Naive B cell (primary cell): ENCODE data around the gene PLCB4. TPM values are rescaled to one million over a fixed set of nuclear protein-coding genes. Genes with fewer than 3 reads are reported as not detected.

Source experiments
- ATAC-seq, 2 donors: fragments of 150-1000 bp; cut with Tn5 transposase; 2 replicates each; pipeline ENCODE4 v1.10.0; 2021; ENCODE audit warnings: low read depth in 2 of 2, mild to moderate bottlenecking in 2 of 2, moderate library complexity in 2 of 2
- DNase-seq: peaks from one replicate; pipeline ENCODE4 v3.0.0; 2022
- H3K27ac Mint-ChIP-seq, 6 donors: one replicate each; pipeline ENCODE4 v1.8.0; 2020 to 2022; ENCODE audit warnings: mild to moderate bottlenecking in 6 of 6, mixed read lengths in 6 of 6, moderate library complexity in 5 of 6, inconsistent platforms in 2 of 6
- H3K27me3 Mint-ChIP-seq, 3 donors: one replicate each; pipeline ENCODE4 v1.8.0; 2021 to 2022; ENCODE audit warnings: mixed read lengths in 3 of 3, mild to moderate bottlenecking in 1 of 3
- H3K36me3 Mint-ChIP-seq, 2 donors: one replicate each; pipeline ENCODE4 v1.8.0; 2020 to 2022; ENCODE audit warnings: mixed read lengths in 2 of 2, inconsistent platforms in 1 of 2, mild to moderate bottlenecking in 1 of 2
- H3K4me1 Mint-ChIP-seq, 3 donors: one replicate each; pipeline ENCODE4 v1.8.0; 2020 to 2022; ENCODE audit warnings: mixed read lengths in 3 of 3, inconsistent platforms in 1 of 3, mild to moderate bottlenecking in 1 of 3, moderate library complexity in 1 of 3
- H3K4me3 Mint-ChIP-seq, 8 donors: one replicate each; pipeline ENCODE4 v1.8.0; 2020 to 2022; ENCODE audit warnings: mild to moderate bottlenecking in 8 of 8, mixed read lengths in 8 of 8, moderate library complexity in 8 of 8, inconsistent platforms in 2 of 8
- H3K9me3 Mint-ChIP-seq, 7 donors: one replicate each; pipeline ENCODE4 v1.8.0; 2020 to 2022; ENCODE audit warnings: mixed read lengths in 7 of 7, mild to moderate bottlenecking in 5 of 7, inconsistent platforms in 2 of 7, moderate library complexity in 1 of 7
- polyA plus RNA-seq, 6 donors: library from polyadenylated mRNA; unstranded; fragments of 300-500 nt; fragmentation: Illumina TruSeq; gene quantifications; one replicate each; pipeline ENCODE4 v1.2.3, GENCODE V29; 2021; ENCODE audit warnings: low read depth in 6 of 6

Gene PLCB4
- polyA plus RNA-seq, 6 donors from 2014 or later, result not detected

DNA sequence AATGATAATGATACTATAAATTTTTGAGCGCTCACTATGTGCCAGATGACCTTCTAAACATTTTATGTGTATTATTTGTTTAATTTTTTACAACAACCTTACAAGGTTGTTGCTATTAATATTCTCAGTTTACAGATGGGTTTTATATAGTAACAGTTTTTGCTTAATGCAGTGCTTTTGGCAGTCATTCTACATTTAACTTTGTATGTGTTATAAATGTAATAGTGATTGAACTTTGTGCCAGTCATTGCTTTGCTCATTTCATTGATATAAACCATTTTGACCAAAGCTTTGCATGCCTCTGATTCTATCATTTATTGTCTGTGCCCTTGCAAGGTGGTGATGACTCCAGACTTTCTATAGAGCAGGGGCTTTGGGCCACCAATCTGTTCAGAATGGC, 239.2 kb downstream of the PLCB4 start:
- DNase-seq, result no peak
- Mint-ChIP-seq H3K4me1 (no peaks in the 10 kb centered on the region), H3K27me3 (no peaks in the 10 kb centered on the region), H3K4me3 (no peak overlapping the region), H3K9me3 (peaks cover 0 to 2% (median 0%) of the 10 kb centered on the region in 7 donors), H3K36me3 (no peaks in the 10 kb centered on the region), H3K27ac (no peak overlapping the region)
- no peak for ATAC-seq

DNA sequence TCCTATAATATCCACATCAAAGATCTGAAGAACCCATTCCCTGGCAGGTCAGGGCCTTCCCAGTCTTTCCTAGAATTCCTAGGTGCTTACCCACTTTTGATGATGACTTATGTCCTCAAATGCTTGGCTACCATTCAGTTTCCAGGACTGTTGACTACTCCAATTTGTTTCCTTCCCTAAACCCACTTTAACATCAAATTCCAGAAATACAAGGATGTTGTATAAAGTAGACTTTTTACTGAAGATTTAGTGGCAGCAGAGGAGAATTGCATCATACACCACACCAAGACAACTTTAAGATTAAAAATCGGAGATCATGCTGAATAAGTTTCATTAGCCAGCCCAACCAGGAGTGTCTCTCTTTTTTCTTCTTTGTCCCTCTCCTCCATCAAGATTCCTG, 242.2 kb downstream of the PLCB4 start:
- H3K9me3 Mint-ChIP-seq, result no peaks in the 10 kb centered on the region
- H3K27ac Mint-ChIP-seq, result peak overlapping the region in 1 of 6 donors; percentile 29
- H3K4me3 Mint-ChIP-seq, result no peak overlapping the region
- H3K36me3 Mint-ChIP-seq, result no peaks in the 10 kb centered on the region
- DNase-seq (no peak), ATAC-seq (no peak)
- no peaks in the 10 kb centered on the region for H3K4me1 Mint-ChIP-seq
- no peaks in the 10 kb centered on the region for H3K27me3 Mint-ChIP-seq

DNA sequence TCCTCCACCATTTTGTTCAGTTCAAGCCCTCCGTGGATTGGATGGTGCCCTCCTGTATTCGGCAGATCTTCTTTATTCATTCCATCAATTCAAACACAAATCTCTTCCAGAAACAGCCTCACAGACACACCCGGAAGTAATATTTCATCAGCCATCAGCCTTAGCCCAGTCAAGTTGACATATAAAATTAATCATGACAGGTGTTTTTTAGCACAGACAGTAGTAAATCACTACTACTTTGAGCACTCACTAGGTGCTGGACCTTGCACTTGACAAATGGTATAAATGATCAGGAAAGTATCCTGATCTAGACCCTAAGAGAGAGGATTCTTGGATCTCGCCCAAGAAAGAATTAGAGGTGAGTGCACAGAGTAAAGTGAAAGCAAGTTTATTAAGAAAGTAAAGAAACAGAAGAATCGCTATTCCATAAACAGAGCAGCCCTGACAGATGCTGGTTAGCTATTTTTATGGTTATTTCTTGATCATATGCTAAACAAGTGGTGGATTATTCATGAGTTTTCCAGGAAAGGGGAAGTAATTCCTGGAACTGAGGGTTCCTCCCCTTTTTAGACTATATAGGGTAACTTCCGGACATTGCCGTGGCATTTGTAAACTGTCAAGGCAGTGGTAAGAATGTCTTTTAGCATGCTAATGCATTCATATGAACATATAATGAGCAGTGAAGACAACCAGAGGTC, 250.9 kb downstream of the PLCB4 start:
- Mint-ChIP-seq H3K27ac (peak overlapping the region in 1 of 6 donors; percentile 25), H3K36me3 (no peaks in the 10 kb centered on the region), H3K27me3 (no peaks in the 10 kb centered on the region), H3K4me3 (peak overlapping the region; percentile 16 to 58 (median 36)), H3K4me1 (peaks cover 8 to 14% (median 10%) of the 10 kb centered on the region in 3 donors), H3K9me3 (peaks cover 0 to 1% (median 0%) of the 10 kb centered on the region in 7 donors)
- no peak for ATAC-seq
- DNase-seq, result peak; percentile 1

DNA sequence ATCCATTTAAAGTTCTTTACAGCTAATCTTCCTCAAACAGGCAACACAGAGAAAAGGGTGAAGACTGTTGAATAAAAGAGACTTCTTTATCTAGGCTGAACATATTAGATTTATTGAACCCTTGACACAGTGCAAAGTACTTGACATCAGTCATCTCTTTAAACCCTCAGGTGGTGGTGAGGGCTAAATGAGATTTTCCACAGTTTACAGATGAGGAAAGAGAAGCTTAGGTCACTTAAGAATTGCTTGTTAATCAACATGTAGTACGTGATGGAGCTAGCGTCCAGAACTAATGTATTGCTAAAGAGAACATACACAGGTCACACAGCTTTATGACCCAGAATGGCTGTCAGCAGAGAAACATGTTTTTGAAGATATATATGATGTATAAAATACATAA, 252.1 kb downstream of the PLCB4 start:
- Mint-ChIP-seq H3K27ac (no peak overlapping the region), H3K9me3 (peaks cover 0 to 1% (median 0%) of the 10 kb centered on the region in 7 donors), H3K4me1 (peaks cover 8 to 14% (median 10%) of the 10 kb centered on the region in 3 donors), H3K36me3 (no peaks in the 10 kb centered on the region), H3K27me3 (no peaks in the 10 kb centered on the region), H3K4me3 (no peak overlapping the region)
- ATAC-seq, result no peak
- no peak for DNase-seq

DNA sequence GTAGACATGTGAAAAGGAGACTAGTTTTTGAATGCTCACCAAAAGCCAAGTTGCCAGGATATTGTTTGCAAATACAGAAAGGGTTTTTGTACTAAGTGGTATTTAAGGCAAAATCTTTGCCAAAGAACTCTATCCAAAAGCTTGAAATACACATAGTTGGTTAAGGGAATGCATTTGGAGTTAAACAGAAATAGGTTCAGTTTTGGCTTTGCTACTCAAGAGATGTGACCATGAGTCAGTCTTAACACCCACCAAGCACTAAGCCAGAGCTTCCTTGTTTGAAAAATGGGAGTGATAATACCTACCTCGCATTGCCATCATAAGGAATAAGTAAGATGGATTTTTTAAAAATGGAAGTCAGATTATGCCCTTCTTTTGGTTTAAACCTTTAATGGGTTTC, 253.8 kb downstream of the PLCB4 start:
- peaks cover 8 to 14% (median 10%) of the 10 kb centered on the region in 3 donors for H3K4me1 Mint-ChIP-seq
- no peak overlapping the region for H3K4me3 Mint-ChIP-seq
- no peak overlapping the region for H3K27ac Mint-ChIP-seq
- ATAC-seq (no peak), DNase-seq (no peak)
- H3K36me3 Mint-ChIP-seq, result no peaks in the 10 kb centered on the region
- no peaks in the 10 kb centered on the region for H3K27me3 Mint-ChIP-seq
- H3K9me3 Mint-ChIP-seq, result peaks cover 0 to 1% (median 0%) of the 10 kb centered on the region in 7 donors

DNA sequence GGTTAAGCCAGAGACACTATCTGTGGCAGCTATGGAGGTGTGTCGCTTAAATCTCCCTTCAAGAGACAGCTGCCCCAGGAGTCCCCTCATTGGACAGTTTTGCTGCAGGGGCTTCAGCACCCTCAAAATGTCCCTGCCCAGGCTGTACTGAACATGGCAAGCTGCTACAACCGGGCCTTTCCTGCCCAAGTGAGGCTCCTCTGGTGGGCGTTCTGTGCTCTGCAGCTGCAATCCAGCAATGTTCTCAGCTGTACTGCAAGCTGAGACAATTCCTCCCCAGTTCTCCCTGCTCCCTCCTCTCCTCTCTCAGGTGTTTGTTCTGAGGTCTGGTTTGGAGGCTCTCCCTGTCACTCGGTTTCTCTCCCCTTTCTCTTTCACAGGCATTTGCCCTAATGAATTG, 254.7 kb downstream of the PLCB4 start:
- Mint-ChIP-seq H3K4me1 (peaks cover 8 to 14% (median 10%) of the 10 kb centered on the region in 3 donors), H3K4me3 (peak overlapping the region in 1 of 8 donors; percentile 69), H3K27me3 (no peaks in the 10 kb centered on the region), H3K36me3 (no peaks in the 10 kb centered on the region), H3K9me3 (peaks cover 0 to 1% (median 0%) of the 10 kb centered on the region in 7 donors), H3K27ac (peak overlapping the region in 1 of 6 donors; percentile 77)
- ATAC-seq (no peak), DNase-seq (no peak)

DNA sequence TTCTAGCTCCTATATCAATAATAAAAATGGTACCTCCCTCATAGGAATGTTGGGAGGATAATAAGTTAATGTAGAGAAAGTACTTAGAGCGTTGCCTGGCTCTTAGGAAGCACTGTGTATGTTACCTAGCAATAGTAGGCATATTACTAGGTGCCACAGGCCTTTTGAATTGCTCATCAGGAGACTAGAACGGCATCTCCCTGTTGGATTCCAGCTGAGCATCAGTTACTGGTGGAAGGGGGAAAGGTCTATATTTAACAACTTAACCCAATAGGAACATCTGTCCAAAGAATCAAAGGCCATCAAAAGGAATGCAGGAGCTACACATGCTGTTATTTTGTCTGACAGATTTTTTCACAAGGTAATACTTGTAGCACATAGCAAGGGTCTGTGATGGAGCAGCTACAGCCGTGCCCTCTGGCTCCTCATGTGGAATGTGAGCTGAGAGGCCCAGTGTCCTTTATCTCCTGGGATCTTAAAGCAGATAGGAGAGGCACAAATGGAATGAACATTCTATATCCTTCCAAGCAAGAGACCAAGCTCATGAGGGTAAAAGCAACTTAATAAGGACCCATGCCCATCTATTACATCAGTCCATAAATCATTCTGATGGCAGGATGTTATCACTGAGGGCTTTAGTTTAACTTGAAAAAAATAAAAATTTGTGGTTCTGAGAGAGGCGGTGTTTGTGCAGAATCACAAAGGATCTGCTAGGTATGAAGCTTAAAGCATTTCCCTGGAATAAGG, 260.6 kb downstream of the PLCB4 start:
- no peaks in the 10 kb centered on the region for H3K4me1 Mint-ChIP-seq
- no peak overlapping the region for H3K27ac Mint-ChIP-seq
- H3K36me3 Mint-ChIP-seq, result no peaks in the 10 kb centered on the region
- no peaks in the 10 kb centered on the region for H3K27me3 Mint-ChIP-seq
- DNase-seq, result no peak
- no peak for ATAC-seq
- no peak overlapping the region for H3K4me3 Mint-ChIP-seq
- H3K9me3 Mint-ChIP-seq, result no peaks in the 10 kb centered on the region

DNA sequence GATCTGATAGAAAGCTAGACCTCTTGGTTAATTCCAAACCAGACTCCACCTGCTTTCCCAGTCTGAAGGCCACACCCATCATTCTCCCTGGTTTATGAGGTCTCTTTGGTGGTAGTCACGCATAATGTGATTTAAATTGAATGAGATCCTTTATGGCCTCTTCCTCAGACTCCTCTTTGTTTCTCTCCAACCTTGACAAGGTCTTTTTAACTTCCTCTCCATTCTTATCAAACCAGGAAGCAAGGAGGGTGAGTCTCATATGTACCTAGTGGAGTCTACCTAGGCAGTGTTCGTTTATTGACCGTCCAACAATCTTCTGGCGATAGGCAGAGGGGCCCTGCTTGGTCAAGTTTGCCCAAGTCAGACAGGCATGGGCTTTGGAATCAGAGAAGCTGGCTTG, 261.3 kb downstream of the PLCB4 start:
- Mint-ChIP-seq H3K27ac (no peak overlapping the region), H3K4me1 (no peaks in the 10 kb centered on the region), H3K9me3 (no peaks in the 10 kb centered on the region), H3K4me3 (no peak overlapping the region), H3K27me3 (no peaks in the 10 kb centered on the region), H3K36me3 (no peaks in the 10 kb centered on the region)
- DNase-seq (no peak), ATAC-seq (no peak)

DNA sequence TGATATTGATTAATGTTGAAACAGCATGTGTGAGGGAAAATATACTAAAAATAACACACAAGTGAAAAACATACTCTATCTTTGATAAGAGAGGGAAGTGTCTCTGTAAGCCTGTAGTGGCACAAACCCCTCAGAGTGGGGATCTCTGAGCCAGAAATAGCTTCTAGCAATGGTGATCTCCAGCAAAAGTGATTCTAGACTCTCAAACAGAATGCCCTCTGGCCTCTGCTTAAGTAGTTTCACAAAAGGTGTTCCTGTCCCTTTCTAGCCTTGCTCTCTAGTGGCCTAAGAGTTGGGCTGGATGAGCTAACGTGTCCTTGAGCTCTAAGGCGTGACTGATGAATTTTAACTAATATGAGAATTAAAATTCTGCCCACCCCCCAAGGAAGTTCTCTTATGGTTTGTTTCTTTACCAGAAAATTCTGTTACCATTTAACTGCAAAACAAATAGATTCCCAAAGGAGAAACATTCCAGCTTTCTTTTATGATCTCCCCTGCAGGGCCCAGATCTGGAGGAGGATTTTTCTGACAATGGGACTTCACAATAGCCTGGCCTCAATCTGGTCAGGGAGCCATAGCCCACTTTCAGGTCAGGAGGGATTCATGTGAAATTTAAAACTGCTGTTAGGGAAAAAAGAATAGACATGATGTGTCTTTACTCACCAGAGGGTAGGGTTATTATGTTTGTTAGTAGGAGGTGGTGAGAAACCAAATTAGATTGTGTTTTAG, 263.0 kb downstream of the PLCB4 start:
- Mint-ChIP-seq H3K36me3 (no peaks in the 10 kb centered on the region), H3K27ac (no peak overlapping the region), H3K27me3 (no peaks in the 10 kb centered on the region), H3K9me3 (no peaks in the 10 kb centered on the region), H3K4me1 (no peaks in the 10 kb centered on the region), H3K4me3 (no peak overlapping the region)
- ATAC-seq, result no peak
- DNase-seq, result no peak

DNA sequence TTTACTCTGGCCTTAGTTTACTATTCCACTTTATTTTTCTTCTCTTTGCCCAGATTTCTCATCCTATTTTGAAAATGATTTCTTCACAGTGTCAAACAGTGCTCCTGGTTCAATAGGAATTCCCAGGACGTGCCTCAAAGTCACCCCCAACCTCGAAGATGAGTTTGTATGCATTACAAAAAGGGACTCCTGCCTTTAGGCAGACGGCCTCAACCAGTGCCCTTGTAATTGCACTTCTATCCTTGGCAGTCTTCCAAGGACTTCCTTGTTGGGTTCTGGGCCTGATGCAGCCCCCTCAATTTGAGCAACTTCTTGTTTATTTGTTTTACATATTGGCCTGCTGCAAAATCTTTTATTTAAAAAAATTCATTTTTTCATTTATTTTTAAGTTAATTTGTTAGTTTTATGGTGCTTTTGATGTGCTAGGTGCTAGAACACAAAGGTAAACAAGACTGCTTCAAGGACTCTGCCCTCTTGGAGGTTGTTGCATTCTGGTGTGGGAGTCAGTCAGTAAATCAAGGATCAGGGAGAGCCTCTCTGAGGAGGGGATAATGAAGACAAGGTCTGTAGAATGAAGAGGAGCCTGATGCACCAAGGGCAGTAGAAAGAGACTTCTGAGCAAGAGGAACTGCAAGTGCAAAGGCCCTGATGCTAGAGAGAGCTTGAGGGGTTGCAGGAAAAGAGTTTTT, 264.0 kb downstream of the PLCB4 start:
- no peaks in the 10 kb centered on the region for H3K9me3 Mint-ChIP-seq
- DNase-seq (no peak), ATAC-seq (no peak)
- no peaks in the 10 kb centered on the region for H3K4me1 Mint-ChIP-seq
- H3K4me3 Mint-ChIP-seq, result no peak overlapping the region
- H3K27ac Mint-ChIP-seq, result no peak overlapping the region
- H3K36me3 Mint-ChIP-seq, result no peaks in the 10 kb centered on the region
- no peaks in the 10 kb centered on the region for H3K27me3 Mint-ChIP-seq

DNA sequence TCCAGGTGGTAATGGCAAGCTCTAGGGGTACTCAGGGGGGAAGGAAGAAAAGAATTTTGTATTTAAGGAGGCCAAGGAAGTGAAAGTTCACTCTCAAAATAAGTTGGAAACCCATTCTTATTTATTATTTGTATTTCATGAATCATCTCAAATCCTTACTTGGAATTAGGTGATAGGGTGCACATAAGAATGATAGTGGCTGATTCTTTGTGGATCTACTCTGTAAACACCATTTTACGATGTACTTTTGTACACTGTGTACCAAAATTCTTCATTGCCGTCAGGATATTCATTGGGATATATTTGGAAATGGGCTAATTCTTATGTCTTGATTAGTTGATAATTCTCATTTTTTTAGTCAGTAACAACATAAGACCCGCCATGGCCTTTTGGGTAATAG, 266.0 kb downstream of the PLCB4 start:
- H3K27ac Mint-ChIP-seq, result no peak overlapping the region
- no peaks in the 10 kb centered on the region for H3K27me3 Mint-ChIP-seq
- ATAC-seq (no peak), DNase-seq (no peak)
- H3K9me3 Mint-ChIP-seq, result no peaks in the 10 kb centered on the region
- H3K4me1 Mint-ChIP-seq, result no peaks in the 10 kb centered on the region
- H3K36me3 Mint-ChIP-seq, result no peaks in the 10 kb centered on the region
- no peak overlapping the region for H3K4me3 Mint-ChIP-seq

DNA sequence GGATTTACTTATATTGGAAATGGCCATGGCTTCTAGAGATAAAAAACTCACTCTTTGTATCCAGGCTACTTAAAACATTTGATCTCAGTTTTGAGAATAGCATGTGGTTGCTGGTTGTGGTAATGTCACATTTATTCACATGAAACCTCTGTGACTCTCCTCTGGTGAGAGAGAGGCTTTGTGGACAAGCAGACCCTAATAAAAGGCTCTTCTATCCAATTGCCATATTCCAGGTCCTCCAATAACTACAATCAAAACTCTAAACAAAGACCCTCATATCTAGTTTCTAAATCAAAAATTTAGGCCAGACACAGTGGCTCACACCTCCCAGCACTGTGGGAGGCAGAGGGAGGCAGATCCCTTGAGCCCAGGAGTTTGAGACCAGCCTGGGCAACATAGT, 269.2 kb downstream of the PLCB4 start:
- Mint-ChIP-seq H3K9me3 (no peaks in the 10 kb centered on the region), H3K4me3 (no peak overlapping the region), H3K27me3 (no peaks in the 10 kb centered on the region), H3K4me1 (no peaks in the 10 kb centered on the region), H3K36me3 (no peaks in the 10 kb centered on the region), H3K27ac (no peak overlapping the region)
- no peak for DNase-seq
- no peak for ATAC-seq

DNA sequence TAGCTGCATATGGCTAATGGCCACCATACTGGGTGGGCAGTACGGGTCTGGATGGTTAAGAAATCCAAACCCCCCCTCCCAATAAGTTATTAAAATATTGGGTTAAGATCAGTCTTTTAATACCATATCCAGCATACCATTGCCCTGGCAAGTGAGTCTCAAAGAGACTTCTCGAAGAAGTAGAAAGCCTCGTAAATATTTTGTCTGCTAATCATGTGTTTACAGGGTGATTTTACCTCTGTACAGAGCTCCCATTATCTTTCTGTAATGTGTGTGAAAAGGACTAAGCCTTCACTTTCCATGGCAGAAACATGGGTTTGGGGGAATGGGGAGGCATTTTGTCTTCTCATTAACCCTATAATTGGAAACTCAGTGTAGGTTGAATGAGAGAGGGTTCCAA, 270.8 kb downstream of the PLCB4 start:
- Mint-ChIP-seq H3K27me3 (peaks cover 0 to 8% (median 0%) of the 10 kb centered on the region in 3 donors), H3K4me1 (no peaks in the 10 kb centered on the region), H3K27ac (no peak overlapping the region), H3K4me3 (no peak overlapping the region), H3K9me3 (no peaks in the 10 kb centered on the region), H3K36me3 (no peaks in the 10 kb centered on the region)
- DNase-seq (no peak), ATAC-seq (no peak)
